GM19025 (cell line): ENCODE data around the gene MSANTD1.

Source experiments
- ATAC-seq: cut with Tn5 transposase; IDR thresholded peaks from one replicate; pipeline ENCODE4 v1.9.1; 2021; ENCODE audit warnings: mild to moderate bottlenecking, low read depth, moderate library complexity; ENCODE audit not compliant: unreplicated experiment

MSANTD1 gene

DNA sequence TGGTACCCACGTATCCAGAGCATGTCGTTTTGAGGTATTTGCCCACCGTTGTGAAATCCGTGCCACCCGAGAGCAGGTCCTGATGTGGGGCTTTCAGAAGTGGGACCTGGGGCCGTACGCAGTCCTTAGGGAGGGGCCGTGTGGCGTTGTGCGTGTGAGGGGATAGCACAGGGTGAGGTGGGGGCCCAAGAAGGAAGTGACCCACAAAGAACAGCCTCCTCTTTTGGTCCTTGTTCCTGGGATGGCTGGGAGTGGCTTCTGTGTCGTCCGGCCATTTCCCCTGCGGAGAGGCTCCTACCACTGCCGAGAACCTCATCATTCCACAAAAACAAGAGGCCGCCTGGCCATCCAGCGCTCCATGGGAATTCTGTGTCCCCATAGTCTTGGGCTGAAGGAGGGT is 17.0 kb upstream of the MSANTD1 start:
- no peak for ATAC-seq

DNA sequence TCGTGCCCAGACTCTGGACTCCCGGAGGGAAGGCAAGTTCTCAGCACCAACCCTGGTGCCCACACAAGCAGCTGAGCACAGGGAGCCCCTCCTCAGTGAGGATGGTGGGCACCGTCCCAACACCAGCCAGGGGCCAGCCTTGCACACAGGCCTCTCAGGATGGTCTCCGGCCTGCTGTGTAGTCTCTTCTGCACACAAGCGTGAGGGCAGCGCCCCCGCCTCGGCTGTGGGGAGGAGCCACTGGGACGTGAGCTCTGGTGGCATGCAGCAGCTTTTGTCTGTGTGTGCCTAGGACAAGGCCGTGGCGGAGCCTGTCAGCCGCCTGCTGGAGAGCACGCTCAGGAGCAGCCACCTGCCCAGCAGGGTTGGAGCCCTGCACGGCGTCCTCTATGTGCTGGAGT is 16.1 kb upstream of the MSANTD1 start:
- no peak for ATAC-seq

DNA sequence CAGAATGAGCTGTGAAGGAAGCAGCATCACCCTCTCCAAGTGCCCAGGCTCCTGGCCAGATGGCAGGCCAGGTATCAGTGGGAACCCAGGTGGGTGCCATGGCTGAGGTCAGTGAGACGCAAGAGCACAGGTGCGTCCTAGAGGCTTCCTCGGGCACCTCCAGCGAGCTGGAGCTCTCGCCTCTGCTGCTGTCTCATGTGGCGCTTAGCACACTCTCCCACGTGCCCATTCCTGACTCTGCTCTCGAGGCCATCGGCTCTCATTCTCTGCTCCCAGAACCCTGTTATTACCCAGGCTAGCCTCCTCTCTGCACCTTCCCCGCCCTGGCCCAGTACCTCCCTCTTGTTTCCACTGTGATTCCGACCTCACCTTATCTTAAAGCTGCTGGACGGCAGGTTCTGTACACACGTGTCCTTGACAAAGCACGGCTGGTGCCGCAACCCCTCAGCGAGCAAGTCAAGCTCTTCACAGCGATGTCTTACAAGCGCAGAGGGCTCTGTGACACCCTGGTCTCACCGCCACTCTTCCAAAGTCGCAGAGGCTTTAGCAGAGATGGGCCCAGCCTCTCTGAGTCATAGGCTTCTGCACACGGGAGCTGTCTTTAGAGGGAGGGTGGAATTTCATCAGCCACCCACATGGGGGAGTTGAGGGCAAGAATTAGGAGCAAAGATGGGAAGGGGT is 15.4 kb upstream of the MSANTD1 start:
- ATAC-seq = no peak

DNA sequence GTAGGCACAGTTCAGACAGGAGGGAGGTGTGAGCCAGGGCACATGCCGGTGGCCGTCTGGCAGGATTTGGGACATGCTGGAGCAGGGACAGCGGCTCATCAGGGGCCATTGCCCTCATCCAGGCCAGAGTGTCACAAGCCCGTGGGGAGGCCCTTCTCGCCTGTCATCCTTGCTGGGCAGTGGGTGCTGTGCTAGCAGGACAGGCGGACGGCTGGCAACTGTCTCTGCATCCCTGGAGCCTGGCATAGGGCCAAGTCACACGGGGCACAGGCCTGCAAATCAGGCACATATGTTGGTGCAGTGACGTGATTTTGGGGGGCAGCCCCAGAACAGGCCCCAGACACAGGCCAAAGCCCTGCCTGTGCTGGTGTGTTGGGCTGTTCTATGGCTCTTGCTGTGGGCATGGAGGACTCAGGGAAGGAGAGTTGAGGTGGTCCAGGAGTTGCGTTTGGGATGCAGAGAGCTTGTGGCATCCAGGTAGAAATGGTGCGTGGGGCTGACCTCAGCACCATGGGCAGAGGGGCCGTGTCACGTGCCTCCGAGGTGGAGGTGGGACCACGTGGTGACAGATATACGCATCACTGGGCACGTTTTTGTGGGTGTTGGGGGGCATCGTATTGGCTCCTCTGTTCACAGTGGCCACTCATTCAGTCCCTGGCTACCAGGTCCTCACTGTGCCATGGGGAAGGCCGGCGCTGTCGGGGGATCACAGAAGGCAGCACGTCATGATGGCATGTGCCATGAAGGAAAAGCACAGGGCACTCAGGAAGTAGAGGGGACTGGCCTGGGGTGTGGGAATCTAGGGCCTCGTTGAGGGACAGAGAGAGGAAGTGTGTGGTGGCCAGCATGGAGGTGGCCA is 14.6 kb upstream of the MSANTD1 start:
- no peak for ATAC-seq

DNA sequence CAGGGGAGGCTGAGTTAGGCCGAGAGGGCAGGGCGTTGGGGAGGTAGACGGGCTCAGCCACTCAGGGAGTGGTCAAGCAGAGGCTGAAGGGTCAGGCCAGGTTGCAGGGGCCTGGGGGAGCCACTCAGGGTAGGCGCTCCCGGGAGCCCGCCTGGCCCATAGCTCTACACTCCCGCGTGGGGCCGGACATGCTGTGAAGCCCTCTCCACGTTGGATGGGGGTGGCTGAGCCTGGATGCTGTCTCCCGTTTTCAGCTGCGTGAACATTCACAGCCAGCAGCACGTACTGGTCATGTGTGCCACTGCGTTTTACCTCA is 14.0 kb upstream of the MSANTD1 start:
- ATAC-seq = no peak

DNA sequence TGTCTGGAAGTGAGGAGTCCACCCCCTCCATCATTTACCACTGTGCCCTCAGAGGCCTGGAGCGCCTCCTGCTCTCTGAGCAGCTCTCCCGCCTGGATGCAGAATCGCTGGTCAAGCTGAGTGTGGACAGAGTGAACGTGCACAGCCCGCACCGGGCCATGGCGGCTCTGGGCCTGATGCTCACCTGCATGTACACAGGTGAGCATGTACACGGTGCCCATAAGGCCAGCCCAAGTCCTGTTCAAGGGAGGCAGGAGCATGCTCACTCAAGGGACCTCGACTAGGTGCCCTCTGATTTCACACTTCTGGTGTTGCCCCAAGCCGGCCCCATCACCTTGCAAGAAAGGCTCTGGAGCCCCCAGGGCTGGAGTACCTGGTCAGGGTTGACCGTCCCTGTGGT is 13.4 kb upstream of the MSANTD1 start:
- no peak for ATAC-seq

DNA sequence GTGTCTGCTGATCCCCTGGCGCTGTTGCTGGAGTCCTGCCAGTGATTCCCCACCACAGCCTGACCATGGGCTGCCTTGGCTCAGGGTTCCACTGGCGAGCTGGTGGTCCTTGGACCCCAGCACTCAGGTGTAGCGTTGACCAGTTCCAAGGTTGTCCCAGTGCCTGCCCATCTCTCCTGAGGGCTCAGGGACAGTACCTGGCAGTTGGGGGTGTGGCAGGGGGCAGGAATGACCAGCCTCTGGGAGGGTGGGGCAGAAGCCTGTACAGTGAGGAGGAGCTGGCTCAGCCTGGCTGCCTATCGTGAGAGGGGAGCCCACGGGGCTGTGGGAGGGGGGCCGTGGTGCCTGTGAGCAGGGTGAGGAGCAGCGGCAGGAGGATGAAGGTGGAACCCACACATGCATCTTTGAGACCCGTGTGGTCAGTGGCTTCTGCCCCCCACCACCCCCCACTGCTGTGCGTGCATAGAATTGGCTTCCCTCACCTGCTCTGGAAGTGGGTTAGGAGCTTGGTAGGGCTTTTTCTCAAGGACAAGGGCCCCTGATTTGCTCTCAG is 12.6 kb upstream of the MSANTD1 start:
- no peak for ATAC-seq

DNA sequence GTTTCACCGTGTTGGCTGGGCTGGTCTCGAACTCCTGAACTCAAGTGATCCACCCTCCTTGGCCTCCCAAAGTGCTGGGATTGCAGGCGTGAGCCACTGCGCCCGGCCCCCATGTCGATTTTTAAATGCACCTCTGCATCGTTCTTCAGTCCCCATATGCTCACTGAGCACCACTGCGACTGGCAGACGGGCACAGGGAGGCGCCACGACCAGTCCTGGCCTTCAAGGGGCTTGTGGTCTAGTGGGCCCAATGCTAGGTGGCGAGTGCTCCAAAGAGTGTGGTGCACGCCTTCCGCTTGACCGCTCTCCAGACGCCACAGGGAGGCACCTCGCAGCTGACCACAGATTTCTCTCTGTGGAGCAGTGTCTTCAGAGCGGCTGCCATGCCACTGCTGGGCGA is 11.7 kb upstream of the MSANTD1 start:
- no peak for ATAC-seq

DNA sequence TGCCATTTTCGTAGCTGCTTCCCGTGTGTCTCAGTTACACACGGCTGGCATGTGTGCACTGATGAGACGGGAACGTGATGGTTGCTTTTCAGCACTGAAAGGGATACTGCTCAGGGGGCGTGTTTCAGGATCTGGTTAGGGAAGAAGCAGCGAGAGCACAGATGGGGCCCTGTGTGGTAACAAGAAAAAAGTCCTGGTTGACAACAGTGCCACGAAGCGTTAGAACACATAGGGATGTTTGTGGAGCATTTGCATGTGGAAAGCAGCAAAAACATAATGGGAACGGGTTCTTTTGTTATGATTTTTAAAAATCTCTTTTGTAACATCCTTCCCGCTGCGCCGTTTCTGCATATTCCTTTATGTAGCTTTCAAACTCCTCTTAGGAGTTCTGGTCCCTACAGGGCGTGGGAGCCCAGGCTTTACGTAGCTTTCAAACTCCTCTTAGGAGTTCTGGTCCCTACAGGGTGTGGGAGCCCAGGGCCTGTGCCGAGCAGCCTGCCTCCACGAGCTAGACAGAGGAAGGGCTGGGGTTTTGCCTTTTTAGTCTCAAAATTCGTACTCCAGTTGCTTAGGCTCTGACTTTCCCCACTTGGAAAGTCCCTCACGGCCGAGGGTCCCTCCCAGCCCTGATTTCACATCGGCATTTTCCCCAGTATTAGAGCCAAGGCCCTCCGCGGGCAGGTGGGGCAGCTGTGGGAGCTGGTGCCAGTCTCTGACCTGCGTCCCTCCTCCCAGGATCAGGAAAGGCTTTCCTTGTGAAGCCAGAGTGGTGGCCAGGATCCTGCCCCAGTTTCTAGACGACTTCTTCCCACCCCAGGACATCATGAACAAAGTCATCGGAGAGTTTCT is 11.0 kb upstream of the MSANTD1 start:
- no peak for ATAC-seq

DNA sequence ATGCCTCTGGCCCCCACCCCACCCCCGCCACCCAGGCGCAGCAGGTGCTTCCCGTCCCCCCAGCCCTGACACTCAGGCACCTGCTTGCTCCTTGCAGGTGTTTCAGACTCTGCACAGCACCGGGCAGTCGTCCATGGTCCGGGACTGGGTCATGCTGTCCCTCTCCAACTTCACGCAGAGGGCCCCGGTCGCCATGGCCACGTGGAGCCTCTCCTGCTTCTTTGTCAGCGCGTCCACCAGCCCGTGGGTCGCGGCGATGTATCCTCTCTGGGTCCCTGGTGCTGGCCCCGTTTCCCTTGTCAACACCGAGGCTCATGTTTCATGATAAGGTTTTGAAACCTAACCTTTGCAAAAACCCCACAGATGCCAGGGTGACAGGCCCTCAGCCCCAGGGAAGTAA is 10.2 kb upstream of the MSANTD1 start:
- ATAC-seq = no peak

DNA sequence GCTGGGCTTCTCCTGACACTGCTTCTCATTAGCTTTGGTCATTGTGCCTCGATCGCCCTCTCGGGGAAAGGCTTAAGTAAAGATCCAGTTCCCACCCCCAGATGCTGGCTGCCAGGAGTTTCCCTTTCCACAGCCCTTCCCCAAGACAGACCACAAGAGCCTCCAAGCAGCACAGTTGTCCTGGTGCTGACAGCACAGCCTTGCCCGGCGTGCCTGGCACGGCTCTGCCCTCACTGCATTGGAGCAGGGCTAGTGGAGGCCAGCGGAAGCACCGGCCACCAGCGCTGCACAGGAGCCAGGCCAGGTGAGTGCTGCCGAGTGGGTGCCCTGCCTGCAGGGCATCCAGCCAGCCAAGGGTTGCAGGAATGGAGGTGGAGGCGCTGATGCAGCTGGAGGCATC is 9.7 kb upstream of the MSANTD1 start:
- no peak for ATAC-seq

DNA sequence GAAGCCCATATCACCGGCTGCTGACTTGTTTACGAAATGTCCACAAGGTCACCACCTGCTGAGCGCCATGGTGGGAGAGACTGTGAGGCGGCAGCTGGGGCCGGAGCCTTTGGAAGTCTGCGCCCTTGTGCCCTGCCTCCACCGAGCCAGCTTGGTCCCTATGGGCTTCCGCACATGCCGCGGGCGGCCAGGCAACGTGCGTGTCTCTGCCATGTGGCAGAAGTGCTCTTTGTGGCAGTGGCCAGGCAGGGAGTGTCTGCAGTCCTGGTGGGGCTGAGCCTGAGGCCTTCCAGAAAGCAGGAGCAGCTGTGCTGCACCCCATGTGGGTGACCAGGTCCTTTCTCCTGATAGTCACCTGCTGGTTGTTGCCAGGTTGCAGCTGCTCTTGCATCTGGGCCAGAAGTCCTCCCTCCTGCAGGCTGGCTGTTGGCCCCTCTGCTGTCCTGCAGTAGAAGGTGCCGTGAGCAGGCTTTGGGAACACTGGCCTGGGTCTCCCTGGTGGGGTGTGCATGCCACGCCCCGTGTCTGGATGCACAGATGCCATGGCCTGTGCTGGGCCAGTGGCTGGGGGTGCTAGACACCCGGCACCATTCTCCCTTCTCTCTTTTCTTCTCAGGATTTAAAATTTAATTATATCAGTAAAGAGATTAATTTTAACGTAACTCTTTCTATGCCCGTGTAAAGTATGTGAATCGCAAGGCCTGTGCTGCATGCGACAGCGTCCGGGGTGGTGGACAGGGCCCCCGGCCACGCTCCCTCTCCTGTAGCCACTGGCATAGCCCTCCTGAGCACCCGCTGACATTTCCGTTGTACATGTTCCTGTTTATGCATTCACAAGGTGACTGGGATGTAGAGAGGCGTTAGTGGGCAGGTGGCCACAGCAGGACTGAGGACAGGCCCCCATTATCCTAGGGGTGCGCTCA is 8.7 kb upstream of the MSANTD1 start:
- no peak for ATAC-seq

DNA sequence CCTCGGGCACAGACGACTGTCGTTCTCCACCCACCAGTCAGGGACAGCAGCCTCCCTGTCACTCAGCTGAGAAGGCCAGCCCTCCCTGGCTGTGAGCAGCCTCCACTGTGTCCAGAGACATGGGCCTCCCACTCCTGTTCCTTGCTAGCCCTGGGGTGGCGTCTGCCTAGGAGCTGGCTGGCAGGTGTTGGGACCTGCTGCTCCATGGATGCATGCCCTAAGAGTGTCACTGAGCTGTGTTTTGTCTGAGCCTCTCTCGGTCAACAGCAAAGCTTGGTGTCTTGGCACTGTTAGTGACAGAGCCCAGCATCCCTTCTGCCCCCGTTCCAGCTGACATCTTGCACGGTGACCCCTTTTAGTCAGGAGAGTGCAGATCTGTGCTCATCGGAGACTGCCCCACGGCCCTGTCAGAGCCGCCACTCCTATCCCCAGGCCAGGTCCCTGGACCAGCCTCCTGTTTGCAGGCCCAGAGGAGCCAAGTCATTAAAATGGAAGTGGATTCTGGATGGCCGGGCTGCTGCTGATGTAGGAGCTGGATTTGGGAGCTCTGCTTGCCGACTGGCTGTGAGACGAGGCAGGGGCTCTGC is 7.9 kb upstream of the MSANTD1 start:
- ATAC-seq = no peak

DNA sequence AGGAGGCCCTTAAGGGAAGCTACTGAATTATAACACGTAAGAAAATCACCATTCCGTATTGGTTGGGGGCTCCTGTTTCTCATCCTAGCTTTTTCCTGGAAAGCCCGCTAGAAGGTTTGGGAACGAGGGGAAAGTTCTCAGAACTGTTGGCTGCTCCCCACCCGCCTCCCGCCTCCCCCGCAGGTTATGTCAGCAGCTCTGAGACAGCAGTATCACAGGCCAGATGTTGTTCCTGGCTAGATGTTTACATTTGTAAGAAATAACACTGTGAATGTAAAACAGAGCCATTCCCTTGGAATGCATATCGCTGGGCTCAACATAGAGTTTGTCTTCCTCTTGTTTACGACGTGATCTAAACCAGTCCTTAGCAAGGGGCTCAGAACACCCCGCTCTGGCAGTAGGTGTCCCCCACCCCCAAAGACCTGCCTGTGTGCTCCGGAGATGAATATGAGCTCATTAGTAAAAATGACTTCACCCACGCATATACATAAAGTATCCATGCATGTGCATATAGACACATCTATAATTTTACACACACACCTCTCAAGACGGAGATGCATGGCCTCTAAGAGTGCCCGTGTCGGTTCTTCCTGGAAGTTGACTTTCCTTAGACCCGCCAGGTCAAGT is 6.9 kb upstream of the MSANTD1 start:
- ATAC-seq = no peak

DNA sequence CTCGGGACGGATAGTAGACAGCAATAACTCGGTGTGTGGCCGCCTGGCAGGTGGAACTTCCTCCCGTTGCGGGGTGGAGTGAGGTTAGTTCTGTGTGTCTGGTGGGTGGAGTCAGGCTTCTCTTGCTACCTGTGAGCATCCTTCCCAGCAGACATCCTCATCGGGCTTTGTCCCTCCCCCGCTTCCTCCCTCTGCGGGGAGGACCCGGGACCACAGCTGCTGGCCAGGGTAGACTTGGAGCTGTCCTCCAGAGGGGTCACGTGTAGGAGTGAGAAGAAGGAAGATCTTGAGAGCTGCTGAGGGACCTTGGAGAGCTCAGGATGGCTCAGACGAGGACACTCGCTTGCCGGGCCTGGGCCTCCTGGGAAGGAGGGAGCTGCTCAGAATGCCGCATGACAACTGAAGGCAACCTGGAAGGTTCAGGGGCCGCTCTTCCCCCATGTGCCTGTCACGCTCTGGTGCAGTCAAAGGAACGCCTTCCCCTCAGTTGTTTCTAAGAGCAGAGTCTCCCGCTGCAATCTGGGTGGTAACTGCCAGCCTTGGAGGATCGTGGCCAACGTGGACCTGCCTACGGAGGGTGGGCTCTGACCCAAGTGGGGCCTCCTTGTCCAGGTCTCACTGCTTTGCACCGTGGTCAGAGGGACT is 5.7 kb upstream of the MSANTD1 start:
- no peak for ATAC-seq

DNA sequence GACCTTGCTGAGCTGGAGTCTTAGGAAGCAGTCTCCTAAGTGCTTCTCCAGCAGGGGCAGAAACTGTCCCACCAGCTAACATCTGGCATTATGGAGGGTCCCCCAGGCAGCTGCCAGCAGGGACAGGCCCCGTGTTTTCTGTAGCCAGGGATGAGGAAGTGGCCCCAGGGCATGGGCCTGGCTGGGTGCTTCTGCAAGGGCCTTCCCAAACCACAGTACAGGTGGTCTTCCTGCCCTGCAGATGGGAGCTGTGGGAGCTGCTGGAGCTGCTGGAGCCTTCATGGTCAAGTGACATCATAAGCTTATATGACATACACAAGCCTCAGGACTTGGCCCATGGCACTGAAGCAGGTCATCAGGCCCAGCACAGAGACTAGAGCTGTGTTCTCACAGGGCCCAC is 5.0 kb upstream of the MSANTD1 start:
- no peak for ATAC-seq

DNA sequence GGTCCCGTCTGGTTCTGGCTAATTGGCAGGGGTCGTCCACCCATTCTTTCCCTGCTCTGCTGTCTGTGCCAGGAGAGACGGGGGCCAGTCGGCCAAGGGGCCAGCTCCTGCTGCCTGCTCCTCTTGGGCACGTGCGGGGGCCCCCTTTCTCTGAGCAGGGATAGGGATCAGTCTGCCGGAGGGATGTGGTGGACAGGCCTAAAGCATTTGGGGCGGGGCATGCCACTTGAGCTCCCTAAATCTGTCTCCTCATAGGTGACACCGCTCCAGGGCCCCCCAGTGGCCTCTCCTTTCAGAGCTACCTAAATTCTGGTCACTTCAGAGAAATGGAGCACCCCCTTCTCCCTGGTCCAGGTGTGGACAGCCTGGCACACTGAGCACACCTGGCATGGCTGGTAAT is 4.2 kb upstream of the MSANTD1 start:
- no peak for ATAC-seq

DNA sequence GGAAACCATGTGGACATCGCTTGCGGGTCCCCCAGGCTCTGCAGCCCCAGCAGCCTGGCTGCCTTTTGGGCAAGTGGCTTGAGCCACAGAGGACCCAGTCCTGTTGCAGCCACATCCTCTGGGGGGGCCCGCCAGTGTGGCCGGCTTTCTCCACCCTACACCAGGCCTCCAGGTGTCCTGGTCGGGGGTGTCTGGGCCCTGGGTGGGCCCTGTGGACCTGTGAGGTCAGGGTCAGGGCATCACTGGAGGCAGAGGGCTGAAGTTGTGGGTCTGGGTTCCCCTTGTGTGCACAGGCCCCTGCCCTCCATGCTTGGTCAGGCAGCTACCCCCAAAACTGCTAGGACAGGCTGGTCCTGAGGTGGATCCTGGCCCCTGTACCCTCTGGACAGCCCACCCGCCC is 3.3 kb upstream of the MSANTD1 start:
- no peak for ATAC-seq
